ENCODE measurements around the gene TTLL3. TPM values are rescaled to one million over a fixed set of nuclear protein-coding genes. Genes with fewer than 3 reads are reported as not detected.

Gene TTLL3
- total and polyA plus RNA-seq, 2 donors (not counting 3 experiments of a cell fraction or from before 2014, with no cell fraction given) = 43.5 to 65.2 TPM

- no peaks in the 10 kb centered on the region for H3K9me1 ChIP-seq (replicated peaks; ENCODE audit: control insufficient read depth, extremely low read depth, insufficient read depth, low read length)
- H2AFZ ChIP-seq (ENCODE audit: low read depth, low read length) = no peak overlapping the region
- H3K4me3 ChIP-seq (replicated peaks in 1 of 3; ENCODE audit: insufficient read depth in 1 of 3, low read depth in 1 of 3, low read length in 3 of 3) = no peak overlapping the region
- BruUV-seq (replicated peaks) = no TSS peak
- H4K20me1 ChIP-seq (replicated peaks; ENCODE audit: control insufficient read depth, extremely low read depth, insufficient read depth, low read length) = no peaks in the 10 kb centered on the region
- no peak overlapping the region for H3K4me2 ChIP-seq (ENCODE audit: insufficient read depth, low read length)
- no peak for DNase-seq (ENCODE audit: low read depth, low spot score)
- POLR2A ChIA-PET = no interaction called here
- no peak for TF ChIP-seq FOS (IDR thresholded peaks at IDR 0.05; ENCODE audit: borderline replicate concordance, insufficient read depth, low read length)
- no peak for TF ChIP-seq MYC (IDR thresholded peaks at IDR 0.05; ENCODE audit: low read depth, low read length)
- TF ChIP-seq JUN (IDR thresholded peaks at IDR 0.05; ENCODE audit: borderline replicate concordance, insufficient read depth, insufficient read length, low read depth) = no peak
- TF ChIP-seq POLR2A (IDR thresholded peaks at IDR 0.05; ENCODE audit: low read depth, low read length) = no peak
- no peak for TF ChIP-seq GATA2 (IDR thresholded peaks at IDR 0.05; ENCODE audit: insufficient read depth, insufficient read length, low read depth, low read length)
- TF ChIP-seq CTCF (IDR thresholded peaks at IDR 0.05; ENCODE audit: extremely low read depth in 1 of 2, insufficient read depth in 1 of 2, low read depth in 1 of 2, low read length in 2 of 2) = no peak
- no peak for TF ChIP-seq EZH2 (IDR thresholded peaks at IDR 0.05; ENCODE audit: borderline replicate concordance, low read depth, low read length, severe bottlenecking)
- no peak for TF ChIP-seq MAX (IDR thresholded peaks at IDR 0.05; ENCODE audit: insufficient read depth, insufficient read length)
- TF ChIP-seq POLR2AphosphoS5 (IDR thresholded peaks at IDR 0.05; ENCODE audit: insufficient read depth, low read depth, low read length) = no peak
- CTCF ChIA-PET = interaction anchor here (0.6 to 1.7 kb wide), 2 partner anchors 53 to 139 kb away, joined by 3 to 4 read pairs; no protein-coding TSS in a partner anchor
- intact Hi-C loops (cut with micrococcal nuclease) (loop anchor here (1.0 kb wide), 2 partner anchors 54 to 71 kb away; no protein-coding TSS in a partner anchor), dilution Hi-C loops (cut with MboI; ENCODE audit: extremely low pct_ligation_motif_present, low sequenced_read_pairs) (no loop called here)
- no peak for FAIRE-seq
- H3K27ac ChIP-seq (ENCODE audit: insufficient read depth, low read depth, low read length) = no peak overlapping the region
- no peak overlapping the region for H3K9ac ChIP-seq (replicated peaks; ENCODE audit: extremely low read depth, insufficient read depth, low read length)
- H3K36me3 ChIP-seq (ENCODE audit: control insufficient read depth in 2 of 2, extremely low read depth in 1 of 2, insufficient read depth in 2 of 2, low read length in 2 of 2) = no peaks in the 10 kb centered on the region
- H3K79me2 ChIP-seq (ENCODE audit: control insufficient read depth, insufficient read depth, low read length) = no peaks in the 10 kb centered on the region
- no peaks in the 10 kb centered on the region for H3K9me3 ChIP-seq (replicated peaks; ENCODE audit: control insufficient read depth, insufficient read depth, low read length)
- no peaks in the 10 kb centered on the region for H3K4me1 ChIP-seq (ENCODE audit: control insufficient read depth, extremely low read depth, insufficient read depth, low read length)
- no peaks in the 10 kb centered on the region for H3K27me3 ChIP-seq (ENCODE audit: control insufficient read depth in 2 of 2, insufficient read depth in 2 of 2, low read length in 2 of 2)
These were observed 51.6 kb downstream of the TTLL3 start for GRCh38 chr3:9861626-9862130.

All from endothelial cell of umbilical vein (primary cell).